ENCODE data around the gene ESD. TPM values are rescaled to one million over a fixed set of nuclear protein-coding genes. Genes with fewer than 3 reads are reported as not detected.
A peak's percentile ranks its signal among the peaks of the same experiment; 100 is the strongest.
"Not testable (repeated sequence)": the region's sequence is repeated elsewhere in the genome, so short reads cannot be mapped to it uniquely, and the experiment has no call there.

Gene ESD
- 72.2 TPM for total RNA-seq

- ATAC-seq, result peak; percentile 96
Observed at GRCh38 chr13:46796515-46797474, at the start of gene ESD. Gene ESD, minus strand, starts transcription at chr13:46797161. Its CDS starts 5,748 bp downstream, at chr13:46791413.

- no peak for ATAC-seq
Observed at GRCh38 chr13:46846726-46847125, 49.8 kb upstream of the ESD start.

GRCh38 chr13:46845146-46845545, 48.2 kb upstream of the ESD start:
- ATAC-seq, result no peak

- ATAC-seq, result no peak
Observed at GRCh38 chr13:46844431-46844830, 47.5 kb upstream of the ESD start.

- ATAC-seq, result no peak
Observed at GRCh38 chr13:46839399-46839798, 42.4 kb upstream of the ESD start.

GRCh38 chr13:46834657-46835056, 37.7 kb upstream of the ESD start:
- ATAC-seq, result no peak

GRCh38 chr13:46831588-46832194, 34.7 kb upstream of the ESD start:
- no peak for ATAC-seq

- ATAC-seq, result no peak
Observed at GRCh38 chr13:46830405-46831005, 33.5 kb upstream of the ESD start.

GRCh38 chr13:46822551-46822950, 25.6 kb upstream of the ESD start:
- ATAC-seq, result no peak

- ATAC-seq, result no peak
Observed at GRCh38 chr13:46817838-46818476, 21.0 kb upstream of the ESD start.

- ATAC-seq, result no peak
Observed at GRCh38 chr13:46817095-46817494, 20.1 kb upstream of the ESD start.

- ATAC-seq, result no peak
Observed at GRCh38 chr13:46816371-46816770, 19.4 kb upstream of the ESD start.

GRCh38 chr13:46812301-46812797, 15.4 kb upstream of the ESD start:
- ATAC-seq, result no peak

- ATAC-seq, result no peak
Observed at GRCh38 chr13:46810440-46810839, 13.5 kb upstream of the ESD start.

GRCh38 chr13:46804921-46805320, 8.0 kb upstream of the ESD start:
- not testable (repeated sequence) for ATAC-seq

- ATAC-seq, result peak; percentile 62
Observed at GRCh38 chr13:46804391-46804815, 7.4 kb upstream of the ESD start.

GRCh38 chr13:46803586-46803985, 6.6 kb upstream of the ESD start:
- ATAC-seq, result no peak

- ATAC-seq, result peak; percentile 24
Observed at GRCh38 chr13:46801858-46802257, 4.9 kb upstream of the ESD start.

GRCh38 chr13:46799139-46799538, 2.2 kb upstream of the ESD start:
- ATAC-seq, result no peak

GRCh38 chr13:46797501-46798237, 708 bp upstream of the ESD start:
- ATAC-seq, result no peak

GRCh38 chr13:46796129-46796514, 839 bp downstream of the ESD start:
- no peak for ATAC-seq

- ATAC-seq, result no peak
Observed at GRCh38 chr13:46795321-46795720, 1.6 kb downstream of the ESD start.

Data from esophagus mucosa (tissue), 1 donor.